GM23338 (cell line): Measurements from ENCODE around the gene JARID2. TPM values are rescaled to one million over a fixed set of nuclear protein-coding genes. Genes with fewer than 3 reads are reported as not detected.

Source experiments
- ATAC-seq: fragments of 200-7000 bp; cut with Tn5 transposase; 3 replicates; pipeline ENCODE4 v1.9.1; 2020
- DNase-seq: peaks from one replicate; pipeline ENCODE4 v3.0.0-alpha.2; 2015; ENCODE audit warnings: low spot score
- H2AFZ ChIP-seq: fragments of 200-600 bp; sonication (generic); 2 replicates; pipeline ENCODE4 v1.8.0; 2016; ENCODE audit warnings: antibody characterized with exemption, mild to moderate bottlenecking, moderate library complexity
- H3F3A ChIP-seq: fragments of 200-600 bp; sonication (generic); replicated peaks from 2 replicates; pipeline ENCODE4 v1.8.0; 2017; ENCODE audit warnings: antibody characterized with exemption, mixed run types, low read depth
- H3K27ac ChIP-seq: fragments of 200-600 bp; sonication (generic); 2 replicates; pipeline ENCODE4 v1.6.1; 2016; ENCODE audit warnings: low read depth
- H3K27me3 ChIP-seq: fragments of 200-600 bp; sonication (generic); 2 replicates; pipeline ENCODE4 v1.8.0; 2016; ENCODE audit warnings: mild to moderate bottlenecking, mixed run types, moderate library complexity; ENCODE audit not compliant: insufficient read depth
- H3K36me3 ChIP-seq: fragments of 200-600 bp; sonication (generic); 2 replicates; pipeline ENCODE4 v1.8.0; 2016; ENCODE audit warnings: mild to moderate bottlenecking; ENCODE audit not compliant: insufficient read depth
- H3K4me1 ChIP-seq: fragments of 200-600 bp; sonication (generic); 2 replicates; pipeline ENCODE4 v1.8.0; 2016; ENCODE audit warnings: mild to moderate bottlenecking, moderate library complexity; ENCODE audit not compliant: insufficient read depth
- H3K4me2 ChIP-seq: fragments of 200-600 bp; sonication (generic); 2 replicates; pipeline ENCODE4 v1.7.1; 2017; ENCODE audit warnings: mixed run types
- H3K4me3 ChIP-seq: fragments of 200-600 bp; sonication (generic); 2 replicates; pipeline ENCODE4 v1.6.1; 2016; ENCODE audit warnings: mixed run types
- H3K79me2 ChIP-seq: fragments of 200-600 bp; sonication (generic); replicated peaks from 2 replicates; pipeline ENCODE4 v1.8.0; 2017; ENCODE audit warnings: mild to moderate bottlenecking; ENCODE audit not compliant: insufficient read depth
- H3K9me2 ChIP-seq: fragments of 200-600 bp; sonication (generic); 2 replicates; pipeline ENCODE4 v1.8.0; 2017; ENCODE audit not compliant: insufficient read depth
- H4K20me1 ChIP-seq: fragments of 200-600 bp; sonication (generic); replicated peaks from 2 replicates; pipeline ENCODE4 v1.8.0; 2017; ENCODE audit warnings: mild to moderate bottlenecking; ENCODE audit not compliant: insufficient read depth
- H3K27ac Mint-ChIP-seq: 2 replicates; pipeline ENCODE4 v1.8.0; 2020; ENCODE audit warnings: inconsistent platforms, mild to moderate bottlenecking, moderate library complexity, mixed read lengths
- H3K27me3 Mint-ChIP-seq: 3 replicates; pipeline ENCODE4 v1.8.0; 2022; ENCODE audit warnings: low read depth, mild to moderate bottlenecking, moderate library complexity, mixed read lengths, inconsistent platforms; ENCODE audit not compliant: insufficient read depth, poor library complexity
- H3K36me3 Mint-ChIP-seq: 3 replicates; pipeline ENCODE4 v1.8.0; 2021; ENCODE audit warnings: low read depth, mild to moderate bottlenecking, inconsistent platforms, moderate library complexity, mixed read lengths
- H3K4me1 Mint-ChIP-seq: 3 replicates; pipeline ENCODE4 v1.8.0; 2020; ENCODE audit warnings: mild to moderate bottlenecking, inconsistent platforms, mixed read lengths
- H3K4me3 Mint-ChIP-seq: 3 replicates; pipeline ENCODE4 v1.8.0; 2021; ENCODE audit warnings: moderate library complexity, mild to moderate bottlenecking, inconsistent platforms, mixed read lengths
- H3K9me3 Mint-ChIP-seq: 3 replicates; pipeline ENCODE4 v1.8.0; 2020; ENCODE audit warnings: moderate library complexity, mild to moderate bottlenecking, inconsistent platforms, mixed read lengths
- CTCF ChIP-seq, 2 experiments: fragments of 200-600 bp in 1 of 2; sonication (generic) in 1 of 2; conservative IDR thresholded peaks; 2 replicates each; pipeline versions ENCODE4 v1.5.1 to v1.6.1; 2016 to 2017; ENCODE audit warnings: antibody characterized with exemption in 2 of 2, low read depth in 2 of 2, mild to moderate bottlenecking in 2 of 2, moderate library complexity in 1 of 2
- ETS1 ChIP-seq: IDR thresholded peaks from 2 replicates; pipeline ENCODE4 v1.6.1; 2016; ENCODE audit warnings: antibody characterized with exemption
- EZH2 ChIP-seq: fragments of 200-600 bp; sonication (generic); IDR thresholded peaks from one replicate; pipeline ENCODE4 v1.8.0; 2017; ENCODE audit warnings: antibody characterized with exemption, mild to moderate bottlenecking, low read depth; ENCODE audit not compliant: unreplicated experiment
- NANOG ChIP-seq: IDR thresholded peaks from 2 replicates; pipeline ENCODE4 v1.6.1; 2016; ENCODE audit warnings: antibody characterized with exemption, borderline replicate concordance
- POLR2AphosphoS5 ChIP-seq: IDR thresholded peaks from 2 replicates; pipeline ENCODE4 v1.6.1; 2016; ENCODE audit warnings: antibody characterized with exemption, low read depth
- REST ChIP-seq: IDR thresholded peaks from one replicate; pipeline ENCODE4 v1.6.1; 2018; ENCODE audit warnings: antibody characterized with exemption; ENCODE audit not compliant: unreplicated experiment
- ZNF462 ChIP-seq: fragments of 250-450 bp; sonication (Bioruptor Pico); IDR thresholded peaks from 2 replicates; pipeline ENCODE4 v1.5.0; 2020; ENCODE audit warnings: mild to moderate bottlenecking, moderate library complexity
- polyA plus RNA-seq: library from polyadenylated mRNA; unstranded; fragments of >200 nt; fragmentation: Nextera tagmentation; extraction: Ambion mirVana; gene quantifications from 2 replicates; pipeline ENCODE4 v1.2.1, GENCODE V29; 2016
- total RNA-seq: library from RNA; depleted of rRNA; stranded (reverse); fragments of >200 nt; shearing (Covaris generic); gene quantifications from 2 replicates; pipeline ENCODE4 v1.2.3, GENCODE V29; 2014

The JARID2 gene
- total and polyA plus RNA-seq, 2 experiments from 2014 or later: 92.8 to 196 TPM

GRCh38 chr6:15413466-15414234 lies 167.8 kb downstream of the JARID2 start:
- Histone ChIP-seq H3K4me3 (no peak overlapping the region), H3K4me1 (peaks cover 72% of the 10 kb centered on the region), H3K36me3 (peaks cover 15% of the 10 kb centered on the region), H3K27me3 (no peaks in the 10 kb centered on the region), H3F3A (peaks cover 5% of the 10 kb centered on the region; the same call in 1 of the 2 replicates), H3K4me2 (0 out of 2 replicates have a peak overlapping the region, but pooled peaks have one; percentile 12), H3K9me2 (no peaks in the 10 kb centered on the region), H4K20me1 (peaks cover 75% of the 10 kb centered on the region), H3K79me2 (peaks cover 90% of the 10 kb centered on the region), H2AFZ (no peak overlapping the region), H3K27ac (peak overlapping the region; percentile 68; the same call in 1 of the 2 replicates)
- Mint-ChIP-seq H3K9me3 (peaks cover 28% of the 10 kb centered on the region), H3K4me3 (no peak overlapping the region), H3K27ac (peak overlapping the region; percentile 44), H3K27me3 (peaks cover 28% of the 10 kb centered on the region), H3K36me3 (peaks cover 79% of the 10 kb centered on the region), H3K4me1 (peaks cover 73% of the 10 kb centered on the region)
- TF ChIP-seq NANOG (no peak), CTCF (conservative IDR thresholded peaks at IDR 0.05; ENCODE audit: low read depth in 2 of 2) (no peak), POLR2AphosphoS5 (no peak), ZNF462 (CRISPR knock-in tag) (no peak), ETS1 (no peak), REST (no peak), EZH2 (no peak)
- no peak; the same call in 2 of the 3 replicates for ATAC-seq
- no peak for DNase-seq
